ENCODE results near the gene ARL6IP5.

DNA sequence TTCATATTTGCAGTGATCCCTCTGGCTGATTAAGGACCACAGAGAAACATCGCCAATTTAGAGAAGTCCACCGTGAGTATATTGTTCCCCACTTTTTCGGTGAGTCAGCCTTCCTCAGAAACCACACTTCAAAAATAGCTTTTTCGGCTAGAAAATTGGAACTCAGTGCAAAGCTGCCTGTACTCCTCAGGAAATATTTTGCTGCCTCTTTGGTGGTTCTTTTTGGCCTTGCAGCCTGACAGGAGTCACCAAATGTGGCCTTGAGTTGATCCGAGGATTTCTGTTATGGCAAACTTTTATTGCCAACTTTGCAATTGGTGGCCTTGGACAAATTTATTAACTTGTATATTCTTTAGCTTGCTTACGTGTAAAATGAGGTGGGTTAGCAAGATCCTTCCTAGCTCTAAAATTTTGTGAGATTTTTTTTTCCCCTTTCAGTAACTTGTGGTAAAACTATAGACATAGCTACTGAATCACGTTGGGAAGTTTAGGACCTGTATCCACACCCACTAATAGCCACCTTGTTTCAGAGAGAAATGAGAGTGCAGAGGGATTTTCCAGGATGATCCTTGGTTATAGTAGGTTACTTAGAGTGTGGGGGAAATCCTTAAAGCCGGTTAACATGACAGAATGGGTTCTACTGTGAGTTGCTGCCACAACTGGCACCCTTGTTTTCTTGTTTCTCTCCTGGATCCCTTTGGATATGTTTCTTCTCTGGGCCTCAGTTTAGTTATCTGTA is 9.9 kb downstream of the ARL6IP5 start:
- no peak for TF ChIP-seq POLR2A (IDR thresholded peaks at IDR 0.05; ENCODE audit: low read depth, low read length)
- TF ChIP-seq, protein P1, sequence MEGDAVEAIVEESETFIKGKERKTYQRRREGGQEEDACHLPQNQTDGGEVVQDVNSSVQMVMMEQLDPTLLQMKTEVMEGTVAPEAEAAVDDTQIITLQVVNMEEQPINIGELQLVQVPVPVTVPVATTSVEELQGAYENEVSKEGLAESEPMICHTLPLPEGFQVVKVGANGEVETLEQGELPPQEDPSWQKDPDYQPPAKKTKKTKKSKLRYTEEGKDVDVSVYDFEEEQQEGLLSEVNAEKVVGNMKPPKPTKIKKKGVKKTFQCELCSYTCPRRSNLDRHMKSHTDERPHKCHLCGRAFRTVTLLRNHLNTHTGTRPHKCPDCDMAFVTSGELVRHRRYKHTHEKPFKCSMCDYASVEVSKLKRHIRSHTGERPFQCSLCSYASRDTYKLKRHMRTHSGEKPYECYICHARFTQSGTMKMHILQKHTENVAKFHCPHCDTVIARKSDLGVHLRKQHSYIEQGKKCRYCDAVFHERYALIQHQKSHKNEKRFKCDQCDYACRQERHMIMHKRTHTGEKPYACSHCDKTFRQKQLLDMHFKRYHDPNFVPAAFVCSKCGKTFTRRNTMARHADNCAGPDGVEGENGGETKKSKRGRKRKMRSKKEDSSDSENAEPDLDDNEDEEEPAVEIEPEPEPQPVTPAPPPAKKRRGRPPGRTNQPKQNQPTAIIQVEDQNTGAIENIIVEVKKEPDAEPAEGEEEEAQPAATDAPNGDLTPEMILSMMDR (IDR thresholded peaks at IDR 0.05; ENCODE audit: extremely low read depth in 1 of 2, insufficient read depth in 1 of 2, low read depth in 1 of 2, low read length in 2 of 2) = no peak
- TF ChIP-seq POLR2AphosphoS5 (IDR thresholded peaks at IDR 0.05; ENCODE audit: insufficient read depth, low read depth, low read length) = no peak
- TF ChIP-seq EZH2 (IDR thresholded peaks at IDR 0.05; ENCODE audit: borderline replicate concordance, low read depth, low read length, severe bottlenecking) = no peak
- TF ChIP-seq MYC (IDR thresholded peaks at IDR 0.05; ENCODE audit: low read depth, low read length) = no peak
- no peak for TF ChIP-seq GATA2 (IDR thresholded peaks at IDR 0.05; ENCODE audit: insufficient read depth, insufficient read length, low read depth, low read length)
- TF ChIP-seq, protein P2, sequence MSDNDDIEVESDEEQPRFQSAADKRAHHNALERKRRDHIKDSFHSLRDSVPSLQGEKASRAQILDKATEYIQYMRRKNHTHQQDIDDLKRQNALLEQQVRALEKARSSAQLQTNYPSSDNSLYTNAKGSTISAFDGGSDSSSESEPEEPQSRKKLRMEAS (IDR thresholded peaks at IDR 0.05; ENCODE audit: insufficient read depth, insufficient read length) = no peak
